ENCODE results near the gene COBL.

The COBL gene

DNA sequence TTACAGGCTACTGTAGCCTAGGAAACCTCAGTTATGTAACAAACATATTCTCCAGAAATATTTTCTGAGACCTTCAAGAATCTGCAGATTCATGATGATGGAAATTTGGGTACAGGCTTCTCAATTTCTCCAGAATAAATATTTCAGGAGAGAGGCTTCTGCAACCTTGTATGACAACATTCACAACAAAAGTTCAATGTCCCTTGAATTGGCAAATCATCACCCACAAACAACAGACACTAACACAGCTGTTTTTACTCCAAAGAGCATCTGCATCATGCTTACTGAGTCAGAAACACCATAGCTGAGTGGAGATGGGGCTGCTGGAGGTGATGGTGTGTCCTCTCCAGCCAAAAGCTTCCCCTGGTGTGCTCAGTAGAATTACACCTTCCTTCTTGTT is 9.3 kb upstream of the COBL start:
- no peak for DNase-seq (ENCODE audit: low read depth)

DNA sequence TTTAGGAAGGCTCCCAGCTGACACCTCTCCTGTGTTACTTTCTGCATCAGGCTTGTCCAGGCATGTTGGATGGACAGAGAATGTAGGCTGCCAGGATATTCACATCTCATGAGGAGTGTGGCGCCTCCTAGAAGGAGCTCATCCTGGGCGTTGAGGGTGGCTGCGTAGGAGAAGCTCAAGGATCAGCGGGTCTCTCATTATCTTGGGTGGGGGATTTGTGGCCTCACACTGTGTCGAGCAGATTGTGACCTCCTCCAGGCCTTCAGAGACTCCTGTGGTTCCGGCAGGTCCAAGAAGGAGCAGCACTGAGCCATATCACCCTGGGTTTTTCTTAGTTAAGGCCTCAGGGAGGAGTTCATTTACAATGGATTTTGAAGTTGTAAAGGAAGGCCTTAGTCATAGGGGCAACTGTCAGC is 8.7 kb upstream of the COBL start:
- DNase-seq (ENCODE audit: low read depth), result no peak

DNA sequence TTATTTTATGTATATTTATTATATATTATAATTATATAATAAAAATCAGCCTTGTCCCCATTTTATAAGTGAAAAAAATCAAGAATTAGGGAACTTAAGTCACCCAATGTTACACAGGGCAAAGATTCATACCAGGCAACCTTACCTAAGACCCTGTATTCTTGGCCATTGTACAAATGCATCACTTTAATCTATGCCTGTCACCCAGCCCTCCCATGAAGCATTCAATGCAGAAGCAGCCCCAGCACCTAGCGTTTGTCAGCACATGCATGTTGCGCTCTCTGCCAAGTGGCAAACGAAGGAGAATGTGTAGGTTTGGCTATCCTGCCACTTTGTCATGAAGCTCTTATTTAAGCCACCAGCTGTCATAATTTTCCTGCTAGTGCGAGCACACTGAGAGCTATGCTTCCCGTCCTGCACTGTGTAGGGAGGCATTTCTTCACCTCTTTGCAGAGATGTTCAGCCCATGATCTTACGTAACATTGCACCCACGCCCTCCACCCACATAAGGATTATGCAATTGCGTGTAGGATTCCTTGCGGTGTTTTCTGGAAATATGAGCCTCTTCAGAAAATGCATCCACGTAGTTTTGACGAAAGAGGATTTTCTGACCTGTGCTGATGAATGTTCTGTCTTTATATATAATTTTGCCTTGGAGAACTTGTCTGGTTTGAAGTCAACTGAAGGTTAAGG is 7.7 kb upstream of the COBL start:
- DNase-seq (ENCODE audit: low read depth), result no peak

DNA sequence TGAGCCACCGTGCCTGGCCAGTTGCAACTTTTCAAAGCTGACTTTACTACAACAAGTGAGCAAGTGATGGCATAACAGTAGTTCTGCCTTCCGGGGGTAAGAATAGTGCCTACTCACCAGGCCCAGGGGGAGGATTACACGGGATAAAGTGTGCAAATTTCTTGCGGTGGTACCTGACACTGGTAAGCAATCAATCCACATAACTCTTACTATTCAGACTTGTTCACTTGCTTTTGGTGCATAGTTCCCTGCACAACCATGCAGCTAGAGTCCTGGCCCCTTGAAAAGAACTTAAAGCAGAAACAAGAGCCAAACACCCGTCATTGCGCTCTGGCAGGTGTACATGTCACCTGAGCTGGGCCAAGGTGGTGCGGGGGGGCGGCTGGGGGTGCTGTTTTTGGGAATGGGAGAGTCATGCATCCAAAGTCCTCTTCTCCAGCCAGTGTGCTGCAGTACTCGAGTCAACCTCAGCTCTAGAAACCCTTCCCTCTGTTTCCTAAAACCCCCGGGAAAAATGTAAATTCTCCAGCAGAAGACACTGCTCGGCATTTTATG is 5.4 kb upstream of the COBL start:
- no peak for DNase-seq (ENCODE audit: low read depth)

DNA sequence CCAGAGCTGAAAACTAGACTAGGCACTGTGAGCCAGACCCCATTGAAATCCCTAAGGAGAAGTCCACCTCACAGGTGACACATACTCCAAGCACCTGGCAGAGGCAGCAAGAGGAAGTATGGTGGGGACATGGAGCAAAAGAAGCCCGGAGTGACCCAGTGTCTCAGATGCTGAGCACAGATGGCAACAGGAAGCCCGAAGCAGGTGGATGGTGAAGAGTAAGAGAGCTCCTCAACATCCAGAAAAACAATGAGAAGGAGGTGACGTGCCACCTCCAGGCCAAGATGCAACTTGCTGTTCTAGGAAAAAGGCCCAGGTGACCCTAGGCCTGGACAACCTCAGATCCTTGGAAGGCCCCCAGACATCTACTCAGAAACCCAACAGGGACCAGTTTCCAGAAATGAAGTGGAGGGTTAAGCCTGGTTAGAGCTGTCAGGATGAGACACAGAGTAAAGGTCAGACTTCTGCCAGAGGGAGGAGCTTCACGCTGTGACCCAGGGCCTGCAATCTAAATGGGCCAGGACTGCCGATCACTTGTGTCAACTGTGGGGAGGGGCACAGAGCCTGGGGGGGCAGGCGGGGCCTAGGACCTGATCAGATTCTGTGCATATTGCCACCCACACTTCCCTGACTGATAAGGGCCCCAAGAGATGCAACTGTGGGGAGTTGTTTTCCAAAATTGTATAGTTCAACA is 2.4 kb upstream of the COBL start:
- DNase-seq (ENCODE audit: low read depth), result no peak

DNA sequence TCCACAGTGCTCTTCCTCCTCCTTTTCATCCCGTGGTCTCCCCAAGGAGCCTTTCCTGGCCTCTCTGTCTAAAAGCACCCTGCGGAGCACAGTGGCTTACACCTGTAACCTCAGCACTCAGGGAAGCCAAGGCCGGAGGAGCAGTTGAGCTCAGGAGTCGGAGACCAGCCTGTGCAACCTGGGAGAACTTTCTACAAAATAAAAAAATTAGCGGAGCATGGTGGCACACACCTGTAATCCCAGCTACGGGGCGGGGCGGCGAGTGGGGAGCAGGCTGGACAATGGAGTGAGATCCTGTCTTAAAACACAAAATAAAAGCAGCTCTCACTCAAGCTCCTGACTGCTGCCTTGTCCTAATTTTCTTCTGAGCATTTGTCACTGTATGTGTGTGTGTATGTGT is 1.4 kb upstream of the COBL start:
- DNase-seq (ENCODE audit: low read depth), result no peak

DNA sequence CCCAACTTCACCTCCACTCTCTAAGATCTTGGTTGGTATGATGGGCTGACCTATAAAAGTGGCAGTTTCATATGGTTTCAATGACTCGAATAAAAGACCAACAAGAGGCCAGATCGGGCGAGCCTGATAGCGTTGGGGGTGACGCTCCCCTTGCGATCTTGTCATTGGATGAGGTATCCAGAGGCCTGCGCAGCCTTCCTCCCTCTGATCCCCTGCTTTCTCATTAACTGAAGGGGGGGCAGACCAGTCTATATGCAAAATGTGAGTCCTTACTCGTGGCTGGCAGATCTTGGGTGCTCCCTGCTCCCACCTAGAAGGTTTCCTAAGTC is 937 bp upstream of the COBL start:
- no peak for DNase-seq (ENCODE audit: low read depth)

DNA sequence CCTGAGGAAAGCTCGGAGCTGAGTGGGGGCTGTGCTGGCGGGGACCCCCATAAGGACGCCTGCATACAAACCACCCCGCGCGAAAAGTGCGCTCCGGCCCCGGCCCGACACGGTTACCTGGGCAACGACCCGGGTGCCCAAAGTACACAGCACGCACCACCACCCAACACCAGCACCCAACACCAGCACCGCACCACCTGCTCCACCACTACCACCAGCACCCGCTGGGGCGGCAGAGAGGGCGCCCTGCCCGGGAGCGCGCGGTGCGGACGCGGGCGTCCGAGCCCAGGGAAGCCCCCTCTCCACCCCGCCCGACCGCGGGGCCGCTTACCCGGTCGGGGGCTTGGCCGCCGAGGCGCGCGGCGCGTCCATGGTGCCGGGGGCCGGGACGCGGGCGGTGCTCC is 345 bp downstream of the COBL start:
- no peak for DNase-seq (ENCODE audit: low read depth)

DNA sequence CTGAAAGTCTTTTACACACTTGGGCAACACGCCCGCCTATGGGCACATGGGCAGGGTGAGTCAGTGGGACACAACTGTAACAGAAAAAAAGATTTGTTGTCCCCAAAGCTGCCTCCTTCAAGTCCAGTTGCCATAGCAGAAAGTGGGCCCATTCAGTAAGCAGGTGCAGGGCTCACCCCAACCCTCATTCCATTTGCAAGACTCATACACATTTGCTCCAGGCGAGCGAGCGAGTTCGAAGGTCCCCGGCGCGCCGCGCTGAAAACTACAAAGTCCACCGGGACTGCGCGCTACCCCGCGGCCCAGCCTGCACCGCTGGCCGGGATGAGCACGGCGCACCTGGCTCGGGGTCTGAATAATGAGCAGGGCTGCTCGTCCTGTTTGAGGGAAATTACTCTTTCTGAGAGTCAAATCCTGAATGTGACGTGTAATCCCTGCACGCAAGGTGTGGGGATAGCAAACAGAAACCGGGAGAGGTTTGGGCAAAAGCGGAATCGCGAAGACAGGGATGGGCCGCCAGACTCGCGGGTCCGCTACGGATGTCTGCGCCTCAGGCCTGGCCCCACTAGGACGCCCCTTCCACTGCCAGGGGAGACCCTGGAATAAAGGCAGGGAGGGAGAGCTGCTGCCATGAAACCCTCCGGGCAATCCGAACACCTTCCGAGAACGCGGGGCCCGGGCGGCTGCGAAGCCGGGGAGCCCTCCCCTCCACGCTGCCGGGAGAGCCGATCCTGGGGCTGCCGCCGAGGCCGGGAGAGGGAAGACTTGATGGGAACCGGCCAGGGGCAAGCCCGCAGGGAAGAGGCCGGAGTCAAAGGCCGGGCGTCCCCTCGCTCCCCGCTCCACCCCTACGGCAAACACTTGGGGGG is 982 bp downstream of the COBL start:
- DNase-seq (ENCODE audit: low read depth), result no peak

DNA sequence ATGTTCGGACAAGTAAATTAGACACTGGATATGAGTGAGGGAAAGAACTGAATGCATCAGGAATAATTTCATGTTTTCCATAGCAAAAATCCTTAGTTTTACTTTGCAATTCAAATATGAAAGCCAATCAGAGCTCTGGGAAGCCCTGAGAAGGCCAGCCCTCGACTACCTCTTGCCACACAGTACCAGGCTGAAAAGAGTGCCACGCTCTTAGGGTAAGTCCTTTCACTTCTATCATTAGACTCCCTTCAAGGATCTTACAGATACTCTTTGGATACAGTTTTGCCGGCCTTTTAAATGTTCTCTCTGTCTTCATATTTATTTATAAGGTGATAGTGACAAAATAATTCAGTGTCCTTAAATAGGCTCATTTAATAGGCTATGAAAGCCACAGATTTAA is 1.9 kb downstream of the COBL start:
- no peak for DNase-seq (ENCODE audit: low read depth)

DNA sequence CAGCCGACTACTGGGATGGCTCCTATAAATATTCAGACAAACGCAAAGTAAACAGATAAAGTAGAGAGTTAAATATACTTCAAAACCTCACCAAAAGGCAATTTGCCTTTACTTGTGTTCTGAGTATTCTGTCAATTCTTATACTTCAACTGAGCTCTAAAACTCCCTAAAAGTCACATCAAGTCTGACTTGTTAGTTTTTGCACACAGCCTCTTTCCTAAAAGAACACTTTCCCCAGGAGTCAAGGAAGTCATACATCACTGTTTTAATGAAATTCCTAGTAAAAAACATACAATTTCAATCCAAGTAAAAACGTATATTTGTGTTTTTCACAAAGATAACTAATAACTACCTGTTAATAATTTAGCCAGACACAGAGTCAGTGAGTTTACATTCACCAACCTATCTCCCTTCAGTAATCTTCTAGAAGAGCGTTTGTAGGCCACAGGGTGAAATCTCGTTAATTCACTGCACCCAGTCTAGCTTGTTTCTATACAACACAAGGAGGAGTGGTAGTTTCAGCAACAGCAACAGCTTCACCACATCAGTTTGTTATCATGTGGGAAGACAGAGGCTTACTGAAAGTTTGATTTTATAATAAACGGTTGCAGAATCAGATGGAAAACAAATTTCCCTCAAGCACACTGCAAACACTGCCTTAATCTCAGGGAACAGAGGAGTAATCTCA is 2.7 kb downstream of the COBL start:
- DNase-seq (ENCODE audit: low read depth), result no peak

DNA sequence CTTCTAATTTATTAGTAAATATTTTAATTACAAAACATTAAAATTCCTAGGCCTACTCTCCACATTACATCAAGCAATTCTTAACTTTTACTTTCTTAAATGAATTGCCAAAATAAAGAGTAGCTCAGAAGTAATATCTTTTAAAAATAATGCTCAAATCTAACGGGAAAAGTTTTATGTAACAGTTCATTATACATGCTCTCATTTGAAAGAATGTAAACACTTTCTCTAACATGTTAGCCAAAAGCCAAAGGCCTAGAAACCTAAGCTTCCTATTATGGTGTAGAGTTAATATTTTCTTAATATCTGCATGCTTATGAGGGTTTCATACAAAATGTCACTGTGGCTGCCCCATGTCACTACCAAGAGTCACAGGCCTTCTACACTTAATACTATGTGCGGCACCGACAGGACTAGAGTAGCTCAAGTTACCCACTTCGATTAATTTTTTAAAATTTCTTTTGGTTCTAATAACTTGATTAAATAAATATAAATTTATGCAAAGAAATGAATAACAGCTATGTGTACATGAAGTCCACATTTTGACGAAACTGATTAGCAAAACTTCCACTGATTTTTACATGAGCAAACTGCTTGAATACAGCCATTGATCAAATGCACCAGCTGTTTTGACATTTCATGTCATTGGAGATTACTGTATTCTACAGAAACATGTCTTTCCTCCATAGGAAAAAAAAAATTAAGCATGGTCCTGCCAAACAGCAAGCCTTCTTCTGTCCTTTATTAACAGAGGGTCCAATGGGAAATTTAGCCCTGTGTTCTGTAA is 3.5 kb downstream of the COBL start:
- DNase-seq (ENCODE audit: low read depth), result no peak

DNA sequence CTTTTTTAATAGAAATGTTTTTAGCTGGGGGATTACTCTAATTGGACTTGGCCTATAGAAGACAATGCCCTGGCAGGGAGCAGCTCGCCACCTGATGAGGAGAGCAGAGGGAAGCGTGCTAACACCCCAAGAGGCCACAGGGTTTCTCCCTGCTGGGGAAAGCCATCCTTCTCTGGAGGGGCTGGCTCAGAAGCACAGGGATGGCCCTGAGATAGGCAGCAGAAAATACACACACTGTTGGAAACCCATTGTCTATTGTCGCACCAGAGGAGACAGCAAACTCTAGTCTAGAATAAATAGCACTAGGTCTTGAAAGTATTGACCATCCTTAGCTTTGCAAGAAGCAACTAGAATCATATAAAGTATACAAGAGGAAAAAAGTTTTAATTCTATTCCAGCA is 5.4 kb downstream of the COBL start:
- DNase-seq (ENCODE audit: low read depth), result no peak

DNA sequence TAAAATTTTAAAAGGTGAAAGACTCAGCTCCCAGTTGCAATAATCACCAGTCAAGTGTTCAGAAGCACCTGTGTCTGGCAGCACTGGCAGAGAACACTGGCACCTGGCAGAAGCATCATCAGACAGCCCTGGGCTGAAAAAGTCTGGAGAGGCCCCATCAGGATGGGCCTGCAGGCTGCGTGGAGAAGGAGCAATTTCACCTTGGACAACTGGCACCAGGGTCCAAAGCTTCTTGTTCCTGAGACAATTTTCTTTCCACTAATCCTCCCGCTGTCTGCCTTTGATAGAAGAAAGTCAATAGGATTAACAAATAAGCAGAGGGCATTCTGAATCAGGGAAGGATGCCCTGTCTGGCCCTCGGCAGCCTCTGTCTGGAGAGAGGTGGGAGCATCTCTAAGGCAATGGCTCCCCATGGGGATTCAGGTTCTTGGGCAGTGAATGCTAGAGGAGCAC is 6.5 kb downstream of the COBL start:
- no peak for DNase-seq (ENCODE audit: low read depth)

DNA sequence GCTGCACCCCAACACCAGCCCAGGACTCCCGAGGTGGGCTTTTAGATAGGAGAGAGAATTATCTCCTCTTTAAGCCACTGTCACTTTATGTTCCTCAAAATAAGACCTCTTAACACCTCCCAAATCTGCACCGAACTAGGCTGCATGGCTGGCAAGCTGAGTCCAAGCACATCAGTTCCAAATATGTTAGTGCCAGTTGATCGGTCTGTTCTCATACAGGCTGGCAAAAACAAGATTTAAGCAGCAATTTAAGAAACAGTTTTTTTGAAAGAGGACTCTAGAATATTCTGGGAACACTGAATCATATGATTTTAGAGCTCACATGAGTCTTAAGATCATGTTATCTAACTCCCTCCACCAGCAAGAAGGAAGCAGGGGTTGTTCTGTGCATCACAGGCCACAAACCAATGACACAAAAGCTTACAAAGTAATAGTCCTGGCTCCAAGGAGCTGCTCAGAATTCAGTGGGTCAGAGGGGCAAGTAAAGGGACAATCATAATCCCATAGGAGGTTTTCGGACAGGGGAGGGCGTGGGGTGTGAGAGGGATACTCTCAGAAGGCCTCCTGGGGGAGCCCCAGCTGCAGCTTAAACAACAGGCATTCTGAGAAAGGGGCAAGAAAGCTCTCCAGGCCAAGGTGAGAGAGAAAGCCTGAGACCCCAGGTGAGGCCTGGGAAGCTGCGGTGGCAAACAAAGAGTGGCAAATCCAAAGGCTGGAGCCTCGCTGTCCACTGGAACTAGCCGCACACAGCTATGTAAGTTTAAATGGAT is 7.1 kb downstream of the COBL start:
- DNase-seq (ENCODE audit: low read depth), result no peak

DNA sequence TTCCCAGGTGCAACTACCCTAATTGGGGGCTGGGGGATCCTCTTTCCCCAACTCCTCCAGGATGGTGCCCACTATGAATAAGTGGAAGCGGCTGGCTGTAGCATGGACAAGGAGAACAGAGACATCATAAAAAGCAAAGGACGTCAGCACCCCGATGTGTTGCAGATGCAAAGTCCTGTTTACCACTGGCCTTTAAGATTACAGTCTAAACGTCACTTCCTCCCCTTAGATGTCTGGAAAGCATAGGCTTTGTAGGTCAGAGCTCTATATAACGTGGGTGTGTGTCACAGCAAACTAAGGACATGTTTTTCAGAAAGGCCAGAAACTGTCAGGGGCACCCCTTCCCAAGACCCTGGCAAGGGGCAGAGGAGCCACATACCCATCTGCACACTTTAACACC is 7.9 kb downstream of the COBL start:
- DNase-seq (ENCODE audit: low read depth), result no peak

DNA sequence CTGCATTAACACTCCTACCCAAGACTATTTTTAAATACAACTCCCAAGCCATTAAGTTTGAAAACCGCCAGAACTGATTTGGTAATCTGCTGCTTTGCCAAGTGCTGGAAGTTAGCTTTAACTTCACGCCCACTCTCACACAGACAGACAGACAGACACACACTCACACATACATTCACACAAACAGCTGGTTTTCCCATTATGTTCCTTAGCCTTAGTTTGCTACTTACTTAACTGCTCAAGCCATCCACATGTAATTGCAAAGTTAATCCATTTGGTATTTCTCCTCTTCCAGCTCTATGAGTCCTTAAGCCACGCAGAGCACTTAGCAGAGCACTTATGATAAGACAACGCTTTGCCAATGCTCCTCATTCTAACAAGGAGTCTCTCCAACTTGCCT is 8.3 kb downstream of the COBL start:
- DNase-seq (ENCODE audit: low read depth), result no peak

DNA sequence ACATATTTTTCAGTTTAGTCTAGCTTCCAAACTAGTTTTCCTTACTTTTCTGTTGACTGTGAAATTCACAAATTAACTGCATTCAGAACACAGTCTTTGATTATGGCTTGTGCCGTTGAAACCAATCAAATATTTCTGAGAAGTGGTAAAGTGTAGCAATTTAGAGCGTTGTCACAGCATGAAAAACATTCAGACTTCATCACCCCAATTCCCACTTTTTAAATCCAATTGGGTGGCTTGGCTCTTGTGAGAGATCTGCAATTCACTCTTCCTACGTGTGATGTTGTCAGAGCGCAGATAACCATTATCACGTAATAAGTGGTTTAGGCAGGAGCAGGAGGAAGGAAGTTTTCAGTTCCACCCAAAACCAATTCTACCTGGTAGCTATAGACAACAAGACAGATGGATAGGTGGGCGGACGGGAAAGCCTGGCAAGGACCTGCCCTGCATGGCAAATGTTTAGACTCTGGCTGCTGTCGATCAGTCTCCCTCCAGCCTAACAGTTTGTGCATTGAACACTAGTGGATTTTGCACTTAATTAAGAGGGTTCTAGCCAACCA is 8.9 kb downstream of the COBL start:
- DNase-seq (ENCODE audit: low read depth), result no peak

DNA sequence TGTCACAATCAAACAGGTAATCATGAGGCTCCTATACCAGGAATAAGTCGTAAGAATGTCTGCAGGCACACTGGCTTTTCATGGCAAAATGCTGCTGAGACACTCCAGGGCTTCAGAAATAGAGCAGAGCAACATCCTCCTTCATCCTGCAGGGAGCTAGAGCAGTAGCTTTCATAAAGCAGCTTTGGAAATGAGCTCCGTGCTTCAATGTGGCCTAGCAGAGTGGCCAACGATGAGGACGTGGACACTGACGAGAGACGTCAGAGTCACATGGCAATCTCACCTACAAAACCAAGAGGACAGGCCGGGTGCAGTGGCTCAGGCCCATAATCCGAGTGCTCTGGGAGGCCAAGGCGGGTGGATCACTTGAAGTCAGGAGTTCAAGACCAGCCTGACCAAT is 9.8 kb downstream of the COBL start:
- DNase-seq (ENCODE audit: low read depth), result no peak

DNA sequence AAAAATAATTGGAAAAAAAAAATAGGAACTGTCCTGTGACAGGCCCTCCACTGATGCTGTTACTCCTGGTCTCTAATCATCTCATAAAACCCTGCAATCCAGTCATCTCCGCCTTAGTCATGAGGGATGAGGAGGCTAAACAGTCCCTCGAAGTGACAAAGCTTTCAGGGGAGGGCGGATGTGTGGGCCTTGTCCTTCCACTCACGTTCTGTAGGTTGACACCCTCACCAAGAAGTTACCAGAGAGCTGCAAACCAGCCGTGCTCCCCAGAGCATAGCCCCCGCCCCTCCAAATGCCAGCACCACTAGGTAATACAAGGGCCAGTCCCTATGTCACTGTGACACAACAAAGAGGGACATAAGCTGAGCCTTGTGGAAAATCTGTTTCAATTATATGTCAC is 11.9 kb downstream of the COBL start:
- DNase-seq (ENCODE audit: low read depth), result no peak
